GM18907 (cell line): ENCODE data around the gene GRXCR2.
"Not testable (repeated sequence)": the region's sequence is repeated elsewhere in the genome, so short reads cannot be mapped to it uniquely, and the experiment has no call there.

Experiments used
- ATAC-seq: cut with Tn5 transposase; IDR thresholded peaks from one replicate; pipeline ENCODE4 v1.9.1; 2021; ENCODE audit warnings: mild to moderate bottlenecking, moderate library complexity; ENCODE audit not compliant: unreplicated experiment

GRXCR2 gene

GRCh38 chr5:145840458-145841132 lies 32.2 kb downstream of the GRXCR2 start:
- no peak for ATAC-seq

- no peak for ATAC-seq
Measured at GRCh38 chr5:145838276-145838675, 34.5 kb downstream of the GRXCR2 start.

- ATAC-seq, result not testable (repeated sequence)
Measured at GRCh38 chr5:145836241-145836640, 36.6 kb downstream of the GRXCR2 start.

- no peak for ATAC-seq
Measured at GRCh38 chr5:145835848-145836239, 37.0 kb downstream of the GRXCR2 start.

GRCh38 chr5:145834917-145835847 lies 37.6 kb downstream of the GRXCR2 start, which contains the start of gene PRELID2:
Gene PRELID2, minus strand, starts transcription at chr5:145835342. Its CDS starts 91 bp downstream, at chr5:145835251.
- ATAC-seq, result peak; percentile 93

GRCh38 chr5:145834554-145834916 lies 38.3 kb downstream of the GRXCR2 start:
- peak; percentile 1 for ATAC-seq

- ATAC-seq, result no peak
Measured at GRCh38 chr5:145833631-145834200, 39.1 kb downstream of the GRXCR2 start.

- ATAC-seq, result no peak
Measured at GRCh38 chr5:145830594-145830993, 42.2 kb downstream of the GRXCR2 start.

GRCh38 chr5:145829708-145830361 lies 43.0 kb downstream of the GRXCR2 start:
- no peak for ATAC-seq

- ATAC-seq, result no peak
Measured at GRCh38 chr5:145826895-145827674, 45.7 kb downstream of the GRXCR2 start.

- ATAC-seq, result peak; percentile 73
Measured at GRCh38 chr5:145825751-145826180, 47.0 kb downstream of the GRXCR2 start.

- ATAC-seq, result no peak
Measured at GRCh38 chr5:145824040-145824439, 48.8 kb downstream of the GRXCR2 start.

- no peak for ATAC-seq
Measured at GRCh38 chr5:145818604-145819003, 54.2 kb downstream of the GRXCR2 start.

- no peak for ATAC-seq
Measured at GRCh38 chr5:145812877-145813276, 59.9 kb downstream of the GRXCR2 start.

GRCh38 chr5:145811834-145812625 lies 60.8 kb downstream of the GRXCR2 start:
- no peak for ATAC-seq
